GM23248 (cell line): ENCODE data around the gene KANK3.

ENCODE experiments used
- EZH2 ChIP-seq: fragments of 200-600 bp; sonication (generic); IDR thresholded peaks from 2 replicates; pipeline ENCODE4 v1.6.1; 2018; ENCODE audit warnings: antibody characterized with exemption, mild to moderate bottlenecking; ENCODE audit not compliant: insufficient read depth, poor library complexity, severe bottlenecking
- EZH2phosphoT487 ChIP-seq: fragments of 200-600 bp; sonication (generic); IDR thresholded peaks from 2 replicates; pipeline ENCODE4 v1.6.1; 2018; ENCODE audit warnings: antibody characterized with exemption, moderate library complexity, mild to moderate bottlenecking, low read depth; ENCODE audit not compliant: insufficient read depth

- TF ChIP-seq EZH2 (no peak), EZH2phosphoT487 (no peak)
These were observed 21.0 kb upstream of the KANK3 start, which contains the start of gene ANGPTL4 for GRCh38 chr19:8363803-8364771.
